Gastrocnemius medialis (tissue), 4 donors: ENCODE data around the gene BMP8A.

Source experiments
- CTCF ChIP-seq, 5 experiments: fragments of 450-650 bp in 3 of 5; fragments of 200-600 bp in 2 of 5; sonication (generic) in 2 of 5; IDR thresholded peaks in 4 of 5; conservative IDR thresholded peaks in 1 of 5; 1 replicate in 4 of 5; 2 replicates in 1 of 5; pipeline ENCODE4 v1.5.1; 2016 to 2019; ENCODE audit warnings: antibody characterized with exemption in 5 of 5, mild to moderate bottlenecking in 3 of 5, moderate library complexity in 3 of 5
- POLR2A ChIP-seq, 2 donors: fragments of 450-650 bp; IDR thresholded peaks; one replicate each; pipeline ENCODE4 v1.6.1; 2017; ENCODE audit warnings: antibody characterized with exemption in 2 of 2, mild to moderate bottlenecking in 2 of 2, moderate library complexity in 2 of 2

- TF ChIP-seq CTCF (IDR thresholded peaks at IDR 0.05 in 4 of 5, conservative IDR thresholded peaks at IDR 0.05 in 1 of 5) (no peak), POLR2A (IDR thresholded peaks at IDR 0.05) (no peak)
Measured at GRCh38 chr1:39538531-39539251, 47.3 kb downstream of the BMP8A start.
